Transverse colon (tissue), 1 donor: Measurements from ENCODE around the gene WIPF3.

ENCODE experiments used
- EP300 ChIP-seq: sonication (generic); formaldehyde crosslinking; IDR thresholded peaks from one replicate; pipeline ENCODE4 v1.6.1; 2017; ENCODE audit warnings: antibody characterized with exemption, low read depth
- POLR2A ChIP-seq: fragments of 450-650 bp; IDR thresholded peaks from one replicate; pipeline ENCODE4 v1.6.1; 2016; ENCODE audit warnings: antibody characterized with exemption, mild to moderate bottlenecking, moderate library complexity

- TF ChIP-seq POLR2A = no peak
- no peak for TF ChIP-seq EP300
Measured at GRCh38 chr7:29805031-29805430, 1.3 kb upstream of the WIPF3 start.
